NCI-H128 (cell line): Measurements from ENCODE around the gene NELL1.
"Not testable (repeated sequence)": the region's sequence is repeated elsewhere in the genome, so short reads cannot be mapped to it uniquely, and the experiment has no call there.

Experiments
- DNase-seq: peaks from one replicate; lab custom pipeline; 2025; ENCODE audit not compliant: unreplicated experiment; lab: John Stamatoyannopoulos, UW

The NELL1 gene

DNA sequence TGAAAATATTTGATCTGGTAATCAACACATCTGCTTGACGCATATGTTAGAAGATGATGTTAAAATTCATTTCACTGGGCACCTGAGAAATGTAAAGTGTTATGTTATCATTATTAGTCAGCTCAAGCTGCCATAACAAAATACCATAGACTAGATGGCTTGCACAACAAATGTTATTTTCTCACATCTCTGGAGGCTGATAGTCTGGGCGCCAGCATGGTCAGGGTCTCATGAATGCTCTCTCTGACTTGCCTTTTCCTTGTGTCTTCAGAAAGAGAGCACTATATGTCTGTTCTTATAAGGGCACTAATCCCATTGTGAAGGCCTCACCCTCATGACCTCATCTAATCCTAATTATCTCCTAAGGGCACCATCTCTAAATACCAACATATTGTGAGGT, 435.3 kb downstream of the NELL1 start:
- DNase-seq = no peak

DNA sequence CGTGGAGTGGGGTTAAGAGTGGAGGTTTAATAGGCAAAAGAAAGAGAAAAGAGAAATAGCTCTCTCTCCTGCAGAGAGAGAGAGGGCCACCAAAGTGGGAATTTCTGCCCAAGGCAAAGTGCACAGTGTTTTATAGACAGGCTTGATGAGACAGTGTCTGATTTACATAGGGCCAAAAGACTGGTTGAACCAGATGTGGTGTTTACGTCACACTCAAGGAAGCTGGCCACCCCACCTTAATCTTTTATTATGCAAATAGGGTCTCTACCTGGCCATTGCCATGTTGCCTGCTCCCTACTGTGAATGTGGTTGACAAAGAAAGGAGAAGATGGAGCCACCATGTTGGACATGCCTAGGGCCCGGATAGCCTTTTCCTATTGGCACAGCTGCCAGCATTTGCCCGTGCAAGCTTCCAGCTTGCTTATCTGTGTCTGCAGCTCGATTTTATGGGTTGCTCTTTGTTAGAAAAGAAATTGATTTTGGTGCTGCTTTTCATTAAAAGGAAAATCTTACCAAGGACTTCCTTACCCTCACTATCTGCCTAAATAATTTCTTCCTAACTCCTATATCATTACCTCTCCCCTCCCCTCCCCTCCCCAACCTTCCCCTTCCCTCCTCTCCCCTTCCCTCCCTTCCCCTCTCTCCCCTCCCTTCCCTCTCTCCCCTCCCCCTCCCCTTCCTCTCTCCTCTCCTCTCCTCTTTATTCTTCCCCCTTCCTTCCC, 436.0 kb downstream of the NELL1 start:
- no peak for DNase-seq

DNA sequence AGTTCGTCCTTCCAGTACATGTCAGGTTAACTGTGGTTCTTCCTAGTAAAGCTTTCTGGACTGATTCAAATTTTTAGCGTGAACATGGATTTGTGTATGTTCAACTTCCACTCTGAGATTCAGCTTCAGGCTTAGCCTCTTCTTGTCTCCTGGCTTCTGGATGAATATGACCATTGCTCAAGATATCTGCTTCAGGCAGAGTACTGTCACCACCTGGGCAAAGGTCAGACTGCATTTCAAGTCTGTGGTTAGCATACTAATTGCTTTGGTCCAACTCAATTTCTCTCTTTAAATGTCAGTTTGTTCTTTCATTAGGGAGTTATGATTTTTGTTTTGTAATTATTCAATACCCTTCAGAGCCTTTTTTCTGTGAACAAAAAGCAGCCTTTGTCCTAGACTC, 440.0 kb downstream of the NELL1 start:
- DNase-seq = no peak

DNA sequence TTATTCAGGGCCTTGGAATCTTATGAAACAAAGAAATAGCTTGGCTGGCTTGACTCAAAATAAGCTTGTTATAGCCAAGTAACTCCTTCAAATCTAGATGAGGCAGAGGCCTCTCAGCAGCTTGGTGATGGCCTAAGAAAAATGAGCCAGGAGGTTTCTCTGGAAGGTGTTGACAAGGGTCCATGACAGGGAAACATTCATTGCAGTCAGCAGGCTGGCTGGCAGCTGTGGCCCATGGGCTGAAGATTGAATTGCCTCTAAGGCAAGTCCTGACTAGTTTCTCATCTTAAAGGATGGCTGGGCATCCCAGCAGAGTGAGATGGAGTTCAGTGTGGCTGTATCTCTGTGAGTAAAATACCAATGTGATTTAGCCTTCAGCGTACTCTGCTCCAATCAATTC, 441.0 kb downstream of the NELL1 start:
- no peak for DNase-seq

DNA sequence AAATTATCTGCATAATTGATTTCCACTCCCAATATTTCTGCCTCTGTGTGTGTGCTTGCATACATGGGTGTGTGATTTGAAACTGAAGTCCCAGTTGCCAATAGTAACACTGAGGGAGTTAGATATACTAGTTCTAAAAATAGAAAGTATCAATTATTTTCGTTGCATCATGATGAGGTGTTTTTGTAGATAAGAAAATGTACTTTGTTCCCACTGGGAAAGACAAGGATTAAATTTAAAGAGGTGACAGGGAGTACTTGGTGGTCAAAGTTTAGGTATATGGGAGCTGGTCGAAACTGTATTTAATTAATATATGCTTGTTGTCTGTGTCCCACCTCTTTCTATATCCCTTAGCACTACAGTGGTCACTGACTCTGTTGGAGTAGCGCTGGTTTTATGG, 444.5 kb downstream of the NELL1 start:
- no peak for DNase-seq

DNA sequence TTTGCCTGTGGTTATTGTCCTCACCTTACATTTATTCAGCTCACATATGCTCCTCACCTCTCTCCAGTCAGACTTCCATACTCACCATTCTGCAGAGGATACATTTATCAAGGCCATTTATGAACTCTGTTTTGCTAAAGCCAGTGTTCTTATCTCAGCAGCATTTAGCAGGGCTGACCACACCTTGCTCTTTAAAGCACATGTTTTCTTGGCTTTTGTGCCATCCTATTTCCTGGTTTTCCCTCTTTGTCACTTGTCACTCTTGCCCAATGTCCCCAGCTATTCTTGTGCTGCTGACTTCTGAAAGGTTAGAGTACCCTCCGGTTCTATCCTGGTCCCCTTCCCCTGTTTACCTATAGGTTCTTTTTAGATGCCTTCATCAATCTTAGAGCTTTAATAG, 446.6 kb downstream of the NELL1 start:
- DNase-seq = no peak

DNA sequence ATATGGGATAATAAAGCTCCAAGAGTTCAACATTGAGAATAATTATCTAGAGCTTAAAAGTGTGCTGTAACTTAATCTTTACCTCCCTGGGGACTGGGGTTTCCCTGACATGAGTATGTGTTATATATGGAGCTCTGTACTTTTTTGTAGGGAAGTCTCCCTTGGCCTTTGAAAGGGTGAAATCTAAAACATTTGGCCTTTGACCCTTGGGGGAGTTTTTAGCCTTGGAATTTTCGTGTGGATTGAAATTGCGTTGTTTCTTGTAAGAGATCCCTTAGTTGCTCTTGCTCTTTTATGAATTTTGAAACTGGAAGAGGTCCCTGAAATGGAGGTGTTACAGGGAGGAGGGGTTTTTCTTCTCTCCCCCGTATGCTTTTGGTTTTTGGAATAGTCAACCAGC, 450.0 kb downstream of the NELL1 start:
- DNase-seq = no peak

DNA sequence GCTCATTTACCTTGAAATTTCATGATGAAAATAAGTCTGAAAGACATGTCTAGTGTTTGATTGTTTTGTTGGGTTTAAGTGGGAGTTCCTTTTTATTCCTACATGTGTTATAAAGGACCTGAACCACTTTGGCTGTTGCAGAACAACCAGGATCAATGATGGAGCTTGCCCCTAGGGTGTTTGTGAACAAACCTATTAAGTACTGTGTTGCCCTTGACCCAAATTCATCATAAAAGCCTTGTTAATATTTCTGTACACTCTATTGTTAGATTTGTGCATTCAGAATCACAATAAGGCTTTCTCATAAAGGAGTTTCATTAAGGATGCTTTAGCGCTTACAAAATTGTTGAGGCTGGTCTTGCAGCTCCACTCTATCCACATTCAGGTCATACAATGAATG, 452.6 kb downstream of the NELL1 start:
- no peak for DNase-seq

DNA sequence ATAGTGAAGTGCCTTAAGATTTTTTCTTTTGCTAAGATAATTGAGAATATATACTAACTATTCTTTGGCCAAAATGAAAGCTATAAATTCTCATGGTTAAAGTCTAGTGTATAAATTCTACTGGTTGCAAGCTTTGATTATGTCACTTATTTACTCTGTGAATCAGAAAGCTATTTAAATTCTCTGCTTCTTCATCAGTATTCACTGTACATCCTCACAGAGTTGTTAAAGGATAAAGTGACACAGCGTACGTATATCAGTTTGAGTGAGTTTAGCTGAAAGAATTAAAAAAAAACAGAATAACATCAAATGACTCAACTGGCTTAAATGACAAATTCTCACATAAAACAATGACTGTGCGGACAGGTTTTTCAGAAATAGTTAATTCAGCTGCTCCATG, 453.1 kb downstream of the NELL1 start:
- DNase-seq = no peak

DNA sequence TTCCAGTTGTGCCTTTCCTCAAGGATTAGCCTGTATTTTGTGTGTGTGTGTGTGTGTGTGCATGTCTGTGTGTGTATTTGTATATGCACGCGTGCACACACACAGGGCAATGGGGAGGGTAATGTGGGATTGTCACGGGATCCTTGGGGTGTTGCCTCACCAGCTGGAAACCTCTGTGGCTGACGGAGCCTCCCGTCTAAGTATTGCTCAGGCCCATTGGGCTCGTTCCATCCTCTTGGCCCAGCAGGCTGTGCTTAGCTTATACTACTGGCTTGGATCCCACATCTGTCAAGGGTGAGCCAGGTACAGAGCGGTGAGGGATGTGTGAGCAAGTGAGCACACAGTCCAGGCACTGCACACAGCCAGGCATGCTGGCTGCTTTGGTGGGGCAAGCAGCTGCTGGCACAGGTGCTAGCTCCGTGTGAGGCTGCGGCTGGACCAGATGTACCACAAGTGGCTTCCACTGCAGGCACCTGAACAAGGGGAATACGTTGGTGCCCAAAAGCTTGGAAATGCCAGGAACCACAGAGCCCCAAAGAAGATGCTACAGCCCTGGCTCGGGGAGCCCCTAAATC, 462.8 kb downstream of the NELL1 start:
- DNase-seq = no peak

DNA sequence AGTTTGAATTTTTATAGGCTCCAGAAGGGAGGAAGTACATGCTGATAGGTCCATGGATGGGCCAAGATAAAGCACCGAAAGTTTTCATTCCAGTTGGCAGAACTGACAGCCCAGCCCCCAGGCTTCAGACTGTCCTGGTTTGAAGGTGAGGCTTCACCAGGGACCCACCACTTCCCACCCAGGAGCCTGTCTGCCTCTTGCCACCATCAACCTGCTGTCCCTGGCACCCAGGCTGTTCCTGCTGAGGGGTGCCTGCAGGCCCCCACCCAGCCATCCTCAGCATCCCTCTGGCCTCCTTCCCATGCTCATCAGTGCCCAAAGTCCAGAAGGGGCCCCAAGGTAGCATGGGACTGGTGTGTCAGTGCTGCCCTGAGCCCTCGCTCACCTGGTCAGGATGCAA, 463.9 kb downstream of the NELL1 start:
- no peak for DNase-seq

DNA sequence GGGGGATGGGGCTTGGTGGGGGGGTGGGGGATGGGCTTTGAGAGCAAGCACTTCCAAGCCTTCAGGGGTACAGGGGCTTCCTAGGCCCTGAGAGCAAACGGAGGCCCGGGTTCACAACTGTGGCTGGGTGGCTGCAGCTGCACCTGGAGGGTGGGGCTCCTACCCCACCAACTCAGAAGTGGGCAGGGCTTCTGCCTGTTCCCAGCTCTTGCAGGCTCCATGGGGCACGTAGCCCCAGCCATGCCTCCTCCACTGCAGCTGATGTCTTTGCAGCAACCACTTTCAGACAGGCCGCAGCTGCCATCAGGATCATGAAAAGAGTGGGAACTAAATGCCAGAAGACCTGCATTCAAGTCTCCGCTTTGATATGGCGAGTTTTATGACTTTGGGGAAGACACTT, 464.3 kb downstream of the NELL1 start:
- DNase-seq = no peak

DNA sequence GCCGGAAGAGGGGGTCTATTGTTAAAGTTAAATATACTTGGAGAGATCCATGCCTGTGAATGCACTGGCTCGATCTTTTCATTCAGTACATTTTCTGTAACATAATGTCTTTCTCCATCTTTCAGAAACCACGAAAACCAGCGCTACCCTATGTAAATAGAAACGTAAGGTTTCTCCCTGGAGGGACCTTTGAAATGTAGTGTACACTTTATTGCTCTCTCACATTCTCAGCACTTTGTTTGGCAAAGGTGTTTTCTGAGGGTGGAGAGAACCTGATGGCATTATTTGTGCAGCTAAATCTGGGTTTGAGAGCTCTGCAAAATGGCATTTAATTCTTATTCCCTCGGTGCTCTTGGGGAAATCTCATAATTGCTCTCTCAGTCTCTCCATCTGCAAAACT, 468.4 kb downstream of the NELL1 start:
- DNase-seq = no peak

DNA sequence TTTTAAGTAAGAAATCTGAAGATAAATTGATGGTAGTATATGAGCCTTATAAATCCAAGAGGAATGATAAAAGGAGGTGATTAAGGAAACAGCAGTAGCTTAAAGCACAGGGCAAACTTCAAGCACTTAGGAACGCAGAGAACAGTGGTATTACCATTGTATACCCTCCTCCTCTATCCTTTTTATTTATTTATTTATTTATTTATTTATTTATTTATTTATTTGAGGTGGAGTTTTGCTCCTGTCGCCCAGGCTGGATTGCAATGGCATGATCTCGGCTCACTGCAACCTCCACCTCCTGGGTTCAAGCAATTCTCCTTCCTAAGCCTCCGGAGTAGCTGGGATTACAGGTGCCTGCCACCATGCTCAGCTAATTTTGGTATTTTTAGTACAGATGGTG, 472.2 kb downstream of the NELL1 start:
- DNase-seq = not testable (repeated sequence)

DNA sequence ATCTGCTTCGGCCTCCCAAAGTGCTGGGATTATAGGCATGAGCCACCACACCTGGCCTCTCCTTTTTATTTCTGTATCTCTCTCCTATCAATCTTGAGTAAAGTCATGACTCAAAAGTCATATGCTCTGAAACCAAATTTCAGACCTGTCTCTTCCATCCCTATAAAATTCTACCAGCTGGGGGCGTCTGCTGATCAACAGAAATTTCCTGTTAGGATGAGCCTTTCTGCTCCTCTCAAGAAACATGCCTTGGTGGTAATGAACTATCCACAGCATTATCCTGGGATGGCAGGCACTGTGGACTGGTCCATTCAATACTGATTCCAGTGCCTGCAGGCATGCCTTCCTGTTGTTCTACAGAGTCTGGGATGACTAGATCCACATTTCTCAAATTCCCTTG, 472.6 kb downstream of the NELL1 start:
- DNase-seq = no peak

DNA sequence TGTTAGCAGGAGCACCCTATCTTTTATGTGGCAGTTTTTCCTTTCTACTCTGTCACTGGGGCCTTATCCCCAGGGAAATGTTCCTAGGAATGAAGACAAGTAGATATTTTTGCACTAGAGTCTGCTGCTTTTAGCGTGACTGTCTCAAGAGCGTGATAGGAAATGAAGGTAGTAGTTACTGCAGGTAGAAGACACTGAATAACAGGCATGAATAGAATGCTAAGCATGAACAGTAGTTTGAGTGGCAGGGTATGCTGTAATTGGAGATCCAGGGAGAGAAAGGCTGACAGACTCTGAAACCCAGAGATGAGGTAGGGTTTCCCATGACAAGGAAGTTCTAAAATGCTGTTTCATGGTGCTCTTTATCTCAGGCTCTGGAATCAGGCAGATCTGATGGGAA, 475.1 kb downstream of the NELL1 start:
- no peak for DNase-seq

DNA sequence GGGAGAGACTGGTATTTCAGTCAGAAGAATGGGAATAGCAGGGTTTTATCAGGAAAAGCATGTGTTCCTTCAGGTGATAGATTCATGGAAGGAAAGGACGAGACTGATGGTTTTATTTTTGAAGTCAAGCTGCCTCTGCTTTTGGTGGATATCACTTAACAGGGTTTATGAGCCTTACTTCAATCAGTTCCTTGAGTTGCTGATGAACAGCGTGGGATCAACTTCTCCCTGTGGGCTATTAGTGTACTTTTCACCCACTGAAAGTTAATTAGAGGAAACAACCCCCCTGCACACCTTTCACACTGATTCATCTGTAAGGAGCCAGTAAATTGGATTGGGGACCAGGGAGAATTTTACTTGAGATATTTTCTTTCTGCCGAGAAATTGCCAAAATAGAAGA, 479.0 kb downstream of the NELL1 start:
- no peak for DNase-seq

DNA sequence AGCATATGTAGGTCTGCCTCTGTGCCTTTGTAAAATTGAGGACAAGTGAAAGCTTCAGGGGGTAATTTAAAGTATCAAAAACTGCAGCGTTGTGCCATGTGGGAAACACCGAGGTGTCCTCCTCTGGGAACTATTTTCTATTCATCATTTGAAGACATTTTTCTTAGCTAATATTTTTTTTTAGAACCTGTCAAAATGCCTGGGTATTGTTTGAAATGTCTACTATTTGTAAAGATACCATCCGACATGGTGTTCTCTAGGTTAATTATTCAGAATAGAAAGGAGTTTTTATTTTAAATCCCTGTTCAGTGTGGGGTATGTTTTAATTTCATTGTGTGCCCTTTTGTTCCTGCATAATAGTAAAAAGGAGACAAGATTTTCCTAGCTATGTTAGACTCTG, 490.8 kb downstream of the NELL1 start:
- no peak for DNase-seq

DNA sequence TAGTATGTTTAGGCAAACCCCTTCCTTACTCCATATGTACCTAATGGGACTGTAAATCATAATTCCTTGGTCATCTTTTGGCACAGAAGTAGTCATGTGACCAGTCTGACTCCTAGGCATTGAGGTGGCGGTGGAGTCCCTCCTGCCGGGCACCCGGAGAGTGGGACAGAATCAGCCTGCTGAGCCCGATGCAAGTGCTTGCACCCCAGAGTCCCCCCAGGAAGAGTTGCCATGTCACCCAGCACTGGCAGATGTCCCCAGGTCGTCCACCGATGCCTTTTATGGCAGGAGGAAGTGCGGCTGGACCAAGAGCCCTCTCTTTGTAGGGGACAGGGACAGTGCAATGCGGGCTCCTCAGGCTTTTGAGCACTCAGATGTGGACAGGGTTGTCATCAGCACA, 500.3 kb downstream of the NELL1 start:
- no peak for DNase-seq

DNA sequence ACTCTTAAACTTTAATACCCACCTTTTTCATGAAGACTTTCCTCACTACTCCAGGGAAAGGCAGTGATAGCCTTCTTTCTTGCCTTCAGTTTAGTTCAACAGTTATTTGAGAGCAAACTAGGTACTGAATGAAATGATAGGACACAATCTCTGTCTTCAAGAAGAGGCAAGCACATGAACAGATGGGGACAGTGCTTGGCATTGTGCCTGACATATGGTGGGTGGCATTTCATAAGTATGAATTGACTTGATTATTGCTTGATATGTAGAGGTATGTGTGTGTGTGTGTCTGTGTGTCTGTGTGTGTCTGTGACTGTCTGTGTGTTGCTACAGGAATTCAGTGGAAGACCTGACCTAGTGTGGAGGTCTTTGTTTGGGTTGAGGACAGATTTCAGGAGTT, 504.1 kb downstream of the NELL1 start:
- no peak for DNase-seq

DNA sequence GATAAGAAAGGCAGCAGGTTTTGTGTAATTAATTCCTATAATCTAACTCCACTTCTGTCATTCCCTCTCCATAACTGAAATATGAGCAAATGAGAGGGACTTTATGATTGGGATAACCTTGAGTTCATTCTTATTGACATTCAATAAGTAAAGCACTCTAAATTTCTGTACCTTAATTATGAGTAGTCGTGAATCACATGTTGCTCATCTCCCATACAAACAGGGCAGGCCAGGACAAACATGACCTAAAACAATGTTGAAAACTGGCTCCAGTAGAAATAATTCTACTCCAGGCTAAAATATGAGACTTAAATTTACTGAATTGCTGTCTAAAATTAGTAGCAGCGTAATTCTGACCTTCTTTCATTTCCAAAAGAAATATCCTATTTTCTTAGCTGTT, 505.4 kb downstream of the NELL1 start:
- DNase-seq = no peak

DNA sequence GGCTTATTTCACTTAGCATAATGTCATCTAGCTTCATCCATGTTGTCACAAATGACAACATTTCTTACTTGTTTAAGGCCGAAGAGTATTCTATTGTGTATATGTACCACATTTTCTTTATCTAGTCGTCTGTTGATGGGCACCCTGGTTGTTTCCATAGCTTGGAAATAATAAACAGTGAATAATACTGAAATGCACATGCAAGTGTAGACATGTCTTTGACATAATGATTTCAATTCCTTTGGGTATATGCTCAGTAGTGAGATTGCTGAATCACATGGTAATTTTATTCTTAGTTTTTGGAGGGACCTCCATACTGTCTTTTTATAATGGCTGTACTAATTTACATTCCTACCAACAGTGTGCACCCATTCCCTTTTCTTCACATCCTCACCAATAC, 508.0 kb downstream of the NELL1 start:
- DNase-seq = no peak

DNA sequence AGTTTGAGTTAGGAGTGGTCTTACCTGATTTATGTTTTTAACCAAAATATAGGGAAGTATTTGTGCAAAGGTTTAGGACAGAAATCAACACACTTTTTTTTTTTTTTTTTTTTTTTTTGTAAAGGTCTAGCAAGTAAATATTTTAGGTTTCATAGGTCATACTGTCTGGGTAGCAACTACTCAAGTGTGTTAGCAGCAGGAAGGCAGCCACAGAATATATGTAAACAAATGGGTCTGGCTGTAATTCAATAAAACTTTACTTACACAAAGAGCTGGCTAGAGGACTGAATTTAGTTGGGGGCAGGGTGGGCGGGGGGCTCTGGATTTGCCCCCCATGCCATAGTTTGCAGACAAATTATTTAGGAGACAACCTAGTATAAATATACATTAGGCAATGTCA, 510.4 kb downstream of the NELL1 start:
- no peak for DNase-seq
